Cardiac muscle cell (in vitro differentiated cells and primary cell): ENCODE data around the gene PDE4A. TPM values are rescaled to one million over a fixed set of nuclear protein-coding genes. Genes with fewer than 3 reads are reported as not detected.
"Not testable (repeated sequence)": the region's sequence is repeated elsewhere in the genome, so short reads cannot be mapped to it uniquely, and the experiment has no call there.

Source experiments
- DNase-seq, 2 donors: peaks; one replicate each; pipeline versions ENCODE4 v3.0.0 to v3.0.0-alpha.2; 2010 to 2017; ENCODE audit warnings: low read depth in 1 of 2, low spot score in 1 of 2
- H3K27ac ChIP-seq: fragments of 200-600 bp; sonication (generic); 2 replicates; pipeline ENCODE4 v1.5.1; 2016
- H3K27me3 ChIP-seq: fragments of 200-600 bp; sonication (generic); 2 replicates; pipeline ENCODE4 v1.6.0; 2016; ENCODE audit warnings: control low read depth
- H3K36me3 ChIP-seq: fragments of 200-600 bp; sonication (generic); 2 replicates; pipeline ENCODE4 v1.5.1; 2016; ENCODE audit warnings: control low read depth
- H3K4me1 ChIP-seq: fragments of 200-600 bp; sonication (generic); 2 replicates; pipeline ENCODE4 v1.8.1; 2017; ENCODE audit warnings: low read depth, mild to moderate bottlenecking, mixed run types
- H3K4me3 ChIP-seq: fragments of 200-600 bp; sonication (generic); 2 replicates; pipeline ENCODE4 v1.5.1; 2016; ENCODE audit warnings: mild to moderate bottlenecking
- H3K9me3 ChIP-seq: fragments of 200-600 bp; sonication (generic); 2 replicates; pipeline ENCODE4 v1.5.1; 2017; ENCODE audit warnings: low read depth, mild to moderate bottlenecking, control low read depth
- CTCF ChIP-seq: IDR thresholded peaks from 2 replicates; pipeline ENCODE4 v1.5.1; 2012; ENCODE audit warnings: low read depth, mild to moderate bottlenecking, low read length
- polyA plus RNA-seq: library from polyadenylated mRNA; unstranded; fragments of >200 nt; fragmentation: Nextera tagmentation; extraction: Ambion mirVana; gene quantifications from 2 replicates; pipeline ENCODE4 v1.2.1, GENCODE V29; 2016
- total RNA-seq: library from RNA; depleted of rRNA; stranded (reverse); fragments of >200 nt; gene quantifications from 2 replicates; pipeline ENCODE4 v1.2.3, GENCODE V29; 2016

The PDE4A gene
- total and polyA plus RNA-seq, 2 experiments from 2014 or later, result 2.4 to 2.5 TPM

DNA sequence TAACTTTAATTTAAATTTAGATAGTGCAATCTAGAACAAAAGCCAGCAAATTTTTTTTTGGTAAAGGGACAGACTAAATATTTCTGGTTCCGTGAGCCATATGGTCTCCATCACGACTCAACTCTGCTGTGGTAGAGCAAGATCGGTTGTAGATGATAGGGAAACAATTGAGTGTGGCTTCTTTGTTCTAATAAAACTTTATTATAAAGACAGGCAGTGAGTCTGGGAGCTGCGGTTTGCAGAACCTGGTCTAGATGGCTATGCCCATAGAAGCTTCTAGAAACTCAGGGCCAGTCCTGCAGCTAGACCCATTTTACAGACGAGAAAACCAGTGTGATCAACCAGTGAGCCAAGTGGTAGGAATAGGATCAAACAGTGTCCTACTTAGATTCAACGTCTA is 28.2 kb upstream of the PDE4A start:
- H3K4me3 ChIP-seq, result no peak overlapping the region
- H3K36me3 ChIP-seq, result peaks cover 38% of the 10 kb centered on the region
- H3K27ac ChIP-seq, result no peak overlapping the region
- TF ChIP-seq CTCF, result no peak
- H3K27me3 ChIP-seq, result no peaks in the 10 kb centered on the region
- no peaks in the 10 kb centered on the region for H3K9me3 ChIP-seq
- no peaks in the 10 kb centered on the region for H3K4me1 ChIP-seq
- no peak for DNase-seq

DNA sequence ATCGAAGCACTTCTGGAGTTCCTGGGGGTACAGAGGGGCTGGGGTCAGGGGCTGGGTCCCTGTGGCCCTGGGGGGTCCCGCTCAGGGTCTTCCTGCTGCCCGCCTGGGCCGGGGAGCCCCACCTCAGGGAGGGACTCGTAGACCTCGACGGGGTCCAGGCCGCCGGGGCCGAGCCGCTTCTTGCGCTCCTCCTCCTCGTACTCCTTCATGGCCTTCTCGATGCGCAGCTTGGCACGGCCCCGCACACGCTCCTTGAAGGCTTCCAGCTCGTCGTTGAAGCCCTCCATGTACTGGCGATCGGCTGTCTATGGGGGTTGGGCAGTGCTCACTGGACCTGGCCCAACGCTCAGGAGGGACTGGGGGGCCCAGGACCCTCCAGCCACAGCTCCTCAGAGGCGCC is 27.2 kb upstream of the PDE4A start:
- no peak for TF ChIP-seq CTCF
- Histone ChIP-seq H3K4me3 (no peak overlapping the region), H3K27ac (no peak overlapping the region), H3K27me3 (no peaks in the 10 kb centered on the region), H3K36me3 (peaks cover 38% of the 10 kb centered on the region), H3K9me3 (no peaks in the 10 kb centered on the region), H3K4me1 (no peaks in the 10 kb centered on the region)
- DNase-seq, result no peak

DNA sequence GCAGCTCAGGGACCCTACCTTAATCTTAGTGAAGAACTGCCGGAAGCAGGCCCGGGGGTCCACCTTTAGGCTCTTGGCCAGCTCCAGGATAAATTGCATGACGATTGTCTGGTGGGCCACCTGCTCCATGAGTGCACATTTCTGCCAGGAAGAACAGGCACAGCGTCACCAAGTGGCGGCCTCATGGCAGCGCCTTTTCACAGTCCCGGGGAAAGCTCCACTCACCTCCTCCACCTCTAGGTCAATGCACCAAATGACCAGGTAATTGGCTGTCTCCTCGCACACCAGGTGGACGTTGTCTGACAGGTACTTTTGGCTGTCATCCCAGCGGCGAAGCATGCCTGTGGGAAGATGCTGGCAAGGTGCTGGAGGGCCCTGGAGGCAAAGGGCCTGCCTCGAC is 25.3 kb upstream of the PDE4A start:
- Histone ChIP-seq H3K36me3 (peaks cover 38% of the 10 kb centered on the region), H3K4me1 (no peaks in the 10 kb centered on the region), H3K27me3 (no peaks in the 10 kb centered on the region), H3K9me3 (no peaks in the 10 kb centered on the region), H3K4me3 (no peak overlapping the region), H3K27ac (no peak overlapping the region)
- no peak for DNase-seq
- TF ChIP-seq CTCF, result no peak

- no peaks in the 10 kb centered on the region for H3K4me1 ChIP-seq
- H3K27ac ChIP-seq, result no peak overlapping the region
Observed at GRCh38 chr19:10395436-10395835, 24.9 kb upstream of the PDE4A start.

DNA sequence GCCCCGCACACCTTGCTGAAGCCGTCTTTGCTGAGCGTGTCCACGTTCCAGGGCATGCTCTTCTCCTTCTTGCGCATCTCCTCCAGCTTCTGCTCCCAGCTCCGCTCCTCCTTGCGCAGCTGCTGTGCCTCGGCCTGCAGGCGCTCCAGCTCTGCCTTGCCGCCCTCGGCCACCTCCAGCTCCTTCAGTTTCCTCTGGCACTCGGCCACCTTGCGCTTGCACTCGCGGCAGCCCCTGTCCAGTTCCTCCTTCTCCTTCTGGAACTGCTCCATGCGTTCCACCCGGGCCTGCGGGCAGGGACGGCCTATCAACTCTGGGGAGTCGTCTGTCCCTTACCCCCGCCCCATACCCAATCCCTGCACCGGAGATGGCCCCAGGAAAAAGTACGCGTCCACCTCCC is 24.4 kb upstream of the PDE4A start:
- Histone ChIP-seq H3K9me3 (no peaks in the 10 kb centered on the region), H3K27ac (no peak overlapping the region), H3K4me1 (no peaks in the 10 kb centered on the region), H3K36me3 (peaks cover 37% of the 10 kb centered on the region), H3K27me3 (no peaks in the 10 kb centered on the region), H3K4me3 (no peak overlapping the region)
- DNase-seq, result no peak
- TF ChIP-seq CTCF, result no peak

More at GRCh38 chr19:10395436-10395835, 24.9 kb upstream of the PDE4A start:
- TF ChIP-seq CTCF, result no peak
- Histone ChIP-seq H3K9me3 (no peaks in the 10 kb centered on the region), H3K27me3 (no peaks in the 10 kb centered on the region), H3K36me3 (peaks cover 38% of the 10 kb centered on the region), H3K4me3 (no peak overlapping the region)
- DNase-seq, result no peak

DNA sequence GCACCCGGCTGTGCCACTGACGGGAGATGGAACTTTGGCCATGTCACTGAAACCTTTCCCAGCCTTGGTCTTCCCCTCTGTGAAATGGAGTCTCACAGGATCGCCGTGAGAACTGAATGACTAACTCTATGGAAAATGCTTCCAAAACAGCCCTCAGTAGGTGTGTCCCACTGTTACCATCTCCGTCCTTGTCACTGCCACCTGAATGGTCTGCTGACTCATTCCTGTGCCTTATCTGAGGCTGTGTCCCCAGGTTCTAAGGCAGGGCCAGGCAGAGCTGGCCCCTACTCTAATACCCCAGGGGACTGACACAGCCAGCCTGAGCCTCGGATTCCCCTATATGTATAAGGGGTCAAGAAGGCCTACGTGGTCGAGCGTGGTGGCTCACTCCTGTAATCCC is 21.5 kb upstream of the PDE4A start:
- TF ChIP-seq CTCF, result no peak

DNA sequence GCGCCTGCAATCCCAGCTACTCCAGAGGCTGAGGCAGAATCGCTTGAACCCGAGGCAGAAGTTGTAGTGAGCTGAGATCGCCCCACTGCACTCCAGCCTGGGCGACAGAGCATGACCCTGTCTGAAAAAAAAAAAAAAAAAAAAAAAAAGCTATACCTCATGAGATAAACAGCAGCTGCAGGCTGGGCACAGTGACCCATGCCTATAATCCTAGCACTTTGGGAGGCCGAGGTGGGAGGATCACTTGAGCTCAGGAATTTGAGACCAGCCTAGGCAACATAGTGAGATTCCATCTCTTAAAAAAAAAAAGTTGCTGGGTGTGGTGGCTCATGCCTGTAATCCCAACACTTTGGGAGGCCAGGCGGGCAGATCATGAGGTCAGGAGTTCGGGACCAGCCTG is 21.0 kb upstream of the PDE4A start:
- H3K27ac ChIP-seq, result not testable (repeated sequence)

More for the DNA sequence above, 21.5 kb upstream of the PDE4A start:
- H3K9me3 ChIP-seq, result no peaks in the 10 kb centered on the region
- H3K4me3 ChIP-seq, result no peak overlapping the region
- DNase-seq, result no peak
- H3K4me1 ChIP-seq, result no peaks in the 10 kb centered on the region
- peaks cover 11% of the 10 kb centered on the region for H3K36me3 ChIP-seq
- no peak overlapping the region for H3K27ac ChIP-seq
- no peaks in the 10 kb centered on the region for H3K27me3 ChIP-seq

More for the DNA sequence above, 21.0 kb upstream of the PDE4A start:
- not testable (repeated sequence) for H3K9me3 ChIP-seq, DNase-seq, H3K4me1 ChIP-seq, H3K4me3 ChIP-seq, H3K27me3 ChIP-seq
- H3K36me3 ChIP-seq, result peaks cover 11% of the 10 kb centered on the region
